Pancreas (tissue), 10 donors: Measurements from ENCODE around the gene SLC2A5. TPM values are rescaled to one million over a fixed set of nuclear protein-coding genes. Genes with fewer than 3 reads are reported as not detected.

Source experiments
- ATAC-seq, 4 donors: fragments of 200-7000 bp; cut with Tn5 transposase; one replicate each; pipeline versions ENCODE4 v1.8.0 to v1.9.1; 2020; ENCODE audit warnings: mild to moderate bottlenecking in 4 of 4, moderate library complexity in 4 of 4
- DNase-seq, 6 donors: peaks; one replicate each; pipeline ENCODE4 v3.0.0-alpha.2; 2020
- FAIRE-seq: peaks from 2 replicates; lab custom pipeline; 2012; peaks lifted over from hg19 to GRCh38; lab: Jason Lieb, UNC
- H3K27ac ChIP-seq, 4 donors: fragments of 200-600 bp; sonication (generic); 1 replicate in 3 of 4; 2 replicates in 1 of 4; pipeline versions ENCODE4 v1.5.0 to v1.8.0; 2020
- H3K27me3 ChIP-seq, 4 donors: fragments of 200-600 bp; one replicate each; pipeline ENCODE4 v1.8.0; 2021
- H3K36me3 ChIP-seq, 3 donors: fragments of 200-600 bp; sonication (generic) in 1 of 3; one replicate each; pipeline versions ENCODE4 v1.5.0 to v1.8.0; 2020 to 2021
- H3K4me1 ChIP-seq, 3 donors: fragments of 200-600 bp; one replicate each; pipeline ENCODE4 v1.8.0; 2021
- H3K4me3 ChIP-seq, 4 donors: fragments of 200-600 bp; sonication (generic) in 2 of 4; one replicate each; pipeline versions ENCODE4 v1.5.0 to v1.8.0; 2020 to 2021
- H3K9me3 ChIP-seq, 4 donors: fragments of 200-600 bp; one replicate each; pipeline ENCODE4 v1.8.0; 2021
- WGBS, 2 donors: extraction: QIAGEN DNeasy Blood & Tissue Kit; methylation state at CpG; one replicate each; pipeline ENCODE4 v1.1.7; 2013; 5-methylcytosine and 5-hydroxymethylcytosine counted together
- intact Hi-C, 3 donors: fragments of 100-400 bp; cut with DNase I; formaldehyde crosslinking; loops; one replicate each; pipeline versions ENCODE4 v1.11.1 to v1.14.2; 2022
- polyA plus RNA-seq, 2 donors: library from polyadenylated mRNA; stranded (reverse); fragments of 200-250 nt; gene quantifications; one replicate each; pipeline ENCODE4 v1.2.3, GENCODE V29; 2013
- total RNA-seq, 6 donors: library from RNA; stranded (reverse); fragmentation: NEBNext Ultra II Directional in 4 of 6; extraction: Animal tissue kit (Norgen Biotek cat#: 25700) in 4 of 6; gene quantifications; one replicate each; pipeline versions ENCODE4 v1.2.1 to v1.2.4, GENCODE V29; 2021 to 2023
- TF ChIP-seq, protein P1 (sequence below), 4 donors: fragments of 200-600 bp; sonication (generic) in 3 of 4; IDR thresholded peaks; one replicate each; pipeline versions ENCODE4 v1.5.0 to v1.8.0; 2021; ENCODE audit warnings: antibody characterized with exemption in 4 of 4
- donor health status: healthy with polysubstance abuse.
- donor health status: DM: no; HTN: no; CAD: no; lungs with moderate emphysema.
- donor health status: DM: no; HTN: no; CAD: no.
- donor health status: control.
- donor health status: control.
- donor health status: Bipolar disorder and iron deficiency.
- donor health status: DM: yes; HTN: yes; CAD: no.
- donor health status: DM: no; HTN: no; CAD: no.
- donor health status: DM: no; HTN: no; CAD: no.
- donor health status: DM: yes; HTN: yes; CAD: no.

Gene SLC2A5
- total and polyA plus RNA-seq, 8 donors: 0.14 to 4.4 (median 0.53) TPM

DNA sequence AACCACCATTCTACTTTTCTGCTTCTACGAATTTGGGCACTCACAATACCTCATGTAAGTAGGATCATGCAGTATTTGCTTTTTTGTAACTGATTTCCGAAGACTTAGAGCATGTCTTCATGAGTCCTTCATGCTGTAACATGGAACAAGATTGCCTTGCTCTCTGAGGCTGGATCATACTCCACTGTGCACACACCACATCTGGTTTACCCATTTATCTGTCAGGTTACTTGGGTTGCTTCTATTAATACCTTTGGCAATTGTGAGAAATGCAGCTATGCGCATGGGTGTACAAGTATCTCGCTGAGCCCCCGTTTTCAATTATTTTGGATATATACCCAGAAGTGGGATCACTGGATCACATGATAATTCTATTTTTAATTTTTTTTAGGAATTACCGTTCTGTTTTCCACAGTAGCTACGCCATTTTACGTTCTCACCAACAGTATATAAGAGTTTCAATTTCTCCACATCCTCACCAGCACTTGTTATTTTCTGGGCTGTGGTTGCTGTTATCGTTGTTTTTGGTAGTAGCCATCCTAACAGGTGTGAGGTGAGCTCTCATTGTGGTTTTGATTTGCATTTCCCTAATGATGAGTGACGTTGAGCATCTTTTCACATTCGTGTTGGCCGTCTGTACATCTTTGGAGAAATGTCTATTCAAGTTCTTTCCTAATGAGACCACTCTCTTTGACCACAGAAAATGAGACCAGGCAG, 10.7 kb upstream of the SLC2A5 start:
- Histone ChIP-seq H3K27ac (no peak overlapping the region), H3K36me3 (no peaks in the 10 kb centered on the region), H3K4me3 (no peak overlapping the region), H3K9me3 (no peaks in the 10 kb centered on the region), H3K4me1 (peaks cover 0 to 4% (median 2%) of the 10 kb centered on the region in 3 donors), H3K27me3 (no peaks in the 10 kb centered on the region)
- intact Hi-C loops: no loop called here
- no peak for FAIRE-seq
- WGBS, 2 donors: 76 to 90% methylated on average over 12 of the region's 12 CpGs
- no peak for ATAC-seq
- TF ChIP-seq, protein P1, sequence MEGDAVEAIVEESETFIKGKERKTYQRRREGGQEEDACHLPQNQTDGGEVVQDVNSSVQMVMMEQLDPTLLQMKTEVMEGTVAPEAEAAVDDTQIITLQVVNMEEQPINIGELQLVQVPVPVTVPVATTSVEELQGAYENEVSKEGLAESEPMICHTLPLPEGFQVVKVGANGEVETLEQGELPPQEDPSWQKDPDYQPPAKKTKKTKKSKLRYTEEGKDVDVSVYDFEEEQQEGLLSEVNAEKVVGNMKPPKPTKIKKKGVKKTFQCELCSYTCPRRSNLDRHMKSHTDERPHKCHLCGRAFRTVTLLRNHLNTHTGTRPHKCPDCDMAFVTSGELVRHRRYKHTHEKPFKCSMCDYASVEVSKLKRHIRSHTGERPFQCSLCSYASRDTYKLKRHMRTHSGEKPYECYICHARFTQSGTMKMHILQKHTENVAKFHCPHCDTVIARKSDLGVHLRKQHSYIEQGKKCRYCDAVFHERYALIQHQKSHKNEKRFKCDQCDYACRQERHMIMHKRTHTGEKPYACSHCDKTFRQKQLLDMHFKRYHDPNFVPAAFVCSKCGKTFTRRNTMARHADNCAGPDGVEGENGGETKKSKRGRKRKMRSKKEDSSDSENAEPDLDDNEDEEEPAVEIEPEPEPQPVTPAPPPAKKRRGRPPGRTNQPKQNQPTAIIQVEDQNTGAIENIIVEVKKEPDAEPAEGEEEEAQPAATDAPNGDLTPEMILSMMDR (IDR thresholded peaks at IDR 0.05): no peak
- no peak for DNase-seq

DNA sequence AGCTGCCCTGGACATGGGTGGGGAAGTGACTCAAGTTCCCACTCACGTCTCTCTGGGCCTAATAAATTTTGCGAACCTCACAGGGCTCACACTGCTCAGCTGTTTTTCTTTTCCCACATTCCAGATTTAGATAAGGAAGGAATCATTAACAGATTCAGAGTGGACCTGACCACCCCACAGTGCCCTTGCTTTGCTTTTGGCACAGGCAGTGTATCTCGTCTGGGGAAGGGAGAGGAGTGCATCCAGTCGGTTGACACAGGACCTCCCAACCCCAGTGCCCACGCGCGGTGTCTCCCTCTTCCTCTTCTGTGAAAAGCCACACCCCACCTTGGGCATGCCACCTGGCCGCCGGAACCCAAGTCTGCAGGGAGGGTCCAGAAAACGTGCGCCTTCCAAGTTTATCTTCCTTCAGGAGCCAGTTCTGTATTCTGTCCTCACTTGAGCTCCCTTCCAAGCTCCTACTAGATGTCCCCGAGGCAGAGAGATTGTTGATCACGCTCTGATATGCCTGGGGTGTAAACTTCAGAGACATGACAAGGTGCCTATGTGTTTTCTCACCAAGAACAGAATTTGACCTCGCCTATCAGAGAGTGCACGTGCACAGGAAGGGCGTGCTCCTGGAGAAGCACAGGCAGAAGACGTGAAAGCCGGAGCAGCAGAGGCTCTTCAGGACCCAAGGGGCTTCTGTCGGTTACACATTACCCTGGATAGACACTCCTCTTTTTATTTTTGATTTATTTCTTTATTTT, 9.5 kb upstream of the SLC2A5 start:
- peak overlapping the region in 2 of 4 donors; percentile 23 to 42 for H3K27ac ChIP-seq
- no peak overlapping the region for H3K4me3 ChIP-seq
- H3K27me3 ChIP-seq: no peaks in the 10 kb centered on the region
- FAIRE-seq (no peak), ATAC-seq (peak; percentile 68 to 84 (median 72)), DNase-seq (no peak)
- no peaks in the 10 kb centered on the region for H3K9me3 ChIP-seq
- H3K4me1 ChIP-seq: peaks cover 0 to 4% (median 2%) of the 10 kb centered on the region in 3 donors
- no peaks in the 10 kb centered on the region for H3K36me3 ChIP-seq
- WGBS, 2 donors: 39 to 44% methylated on average over 19 of the region's 19 CpGs
- TF ChIP-seq, protein P1 (IDR thresholded peaks at IDR 0.05): no peak
- intact Hi-C loops: no loop called here

DNA sequence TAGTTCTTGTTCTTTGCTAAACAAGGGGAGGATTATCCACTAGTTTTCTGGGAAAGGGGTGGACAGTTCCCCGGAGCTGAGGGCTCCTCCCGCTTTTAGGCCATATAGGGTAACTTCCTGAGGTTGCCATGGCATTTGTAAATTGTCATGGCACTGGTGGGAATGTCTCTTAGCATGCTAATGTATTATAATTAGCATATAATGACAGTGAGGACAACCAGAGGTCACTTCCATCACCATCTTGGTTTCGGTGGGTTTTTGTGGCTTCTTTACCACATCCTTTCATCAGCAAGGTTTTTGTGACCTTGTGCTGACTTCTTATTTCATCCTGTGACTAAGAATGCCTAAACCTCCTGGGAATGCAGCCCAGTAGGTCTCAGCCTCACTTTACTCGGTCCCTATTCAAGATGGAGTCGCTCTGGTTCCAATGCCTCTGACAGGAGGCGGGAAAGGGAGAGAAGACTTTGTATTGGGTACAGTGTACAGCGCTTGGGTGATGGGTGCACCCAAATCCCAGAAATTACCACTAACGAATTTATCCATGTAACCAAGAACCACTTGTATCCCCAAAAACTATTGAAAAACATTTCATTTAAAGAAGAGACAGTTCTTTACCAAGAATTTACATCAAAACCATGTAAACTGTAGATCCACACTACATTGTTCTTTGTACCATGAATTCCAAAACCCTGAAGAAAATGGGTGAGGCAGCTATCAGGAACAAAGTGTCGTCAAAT, 8.7 kb upstream of the SLC2A5 start:
- Histone ChIP-seq H3K27ac (peak overlapping the region in 2 of 4 donors; percentile 23 to 42), H3K4me1 (peaks cover 0 to 4% (median 2%) of the 10 kb centered on the region in 3 donors), H3K9me3 (no peaks in the 10 kb centered on the region), H3K27me3 (no peaks in the 10 kb centered on the region), H3K4me3 (no peak overlapping the region), H3K36me3 (no peaks in the 10 kb centered on the region)
- no peak for DNase-seq
- TF ChIP-seq, protein P1 (IDR thresholded peaks at IDR 0.05): no peak
- WGBS, 2 donors: 69 to 77% methylated on average over 8 to 9 of the region's 9 CpGs
- FAIRE-seq: no peak
- ATAC-seq: no peak
- intact Hi-C loops: no loop called here

GRCh38 chr1:9075022-9075421, 5.6 kb upstream of the SLC2A5 start:
- Histone ChIP-seq H3K27me3 (no peaks in the 10 kb centered on the region), H3K36me3 (no peaks in the 10 kb centered on the region), H3K4me1 (peaks cover 0 to 2% (median 0%) of the 10 kb centered on the region in 3 donors), H3K4me3 (no peak overlapping the region), H3K27ac (no peak overlapping the region), H3K9me3 (no peaks in the 10 kb centered on the region)
- DNase-seq: no peak
- FAIRE-seq: no peak
- ATAC-seq: peak in 1 of 4 donors; percentile 15
- TF ChIP-seq, protein P1 (IDR thresholded peaks at IDR 0.05): no peak
- intact Hi-C loops: no loop called here
- 33 to 45% methylated on average over 5 of the region's 5 CpGs for WGBS, 2 donors
